Measurements from ENCODE around the gene TEF.

- TF ChIP-seq CTCF (IDR thresholded peaks at IDR 0.05), result no peak
- TF ChIP-seq EP300 (IDR thresholded peaks at IDR 0.05), result no peak
- TF ChIP-seq POLR2A (IDR thresholded peaks at IDR 0.05), result no peak
- TF ChIP-seq POLR2AphosphoS5 (IDR thresholded peaks at IDR 0.05), result no peak
Observed at GRCh38 chr22:41365425-41365824, 16.3 kb upstream of the TEF start.

Measured in sigmoid colon (tissue), 4 donors.